HL-60 (cell line): ENCODE measurements around the gene NELFE.

Experiments
- POLR2AphosphoS5 ChIP-seq: IDR thresholded peaks from 2 replicates; pipeline ENCODE4 v1.6.1; 2012; ENCODE audit warnings: low read depth
- REST ChIP-seq: IDR thresholded peaks from 2 replicates; pipeline ENCODE4 v1.6.1; 2012; ENCODE audit warnings: low read depth; ENCODE audit not compliant: insufficient replicate concordance
- TF ChIP-seq, protein P1 (sequence below): IDR thresholded peaks from one replicate; pipeline ENCODE4 v1.5.1; 2011; ENCODE audit warnings: low read length, control low read depth, inconsistent platforms; ENCODE audit not compliant: insufficient read depth

- TF ChIP-seq, protein P1, sequence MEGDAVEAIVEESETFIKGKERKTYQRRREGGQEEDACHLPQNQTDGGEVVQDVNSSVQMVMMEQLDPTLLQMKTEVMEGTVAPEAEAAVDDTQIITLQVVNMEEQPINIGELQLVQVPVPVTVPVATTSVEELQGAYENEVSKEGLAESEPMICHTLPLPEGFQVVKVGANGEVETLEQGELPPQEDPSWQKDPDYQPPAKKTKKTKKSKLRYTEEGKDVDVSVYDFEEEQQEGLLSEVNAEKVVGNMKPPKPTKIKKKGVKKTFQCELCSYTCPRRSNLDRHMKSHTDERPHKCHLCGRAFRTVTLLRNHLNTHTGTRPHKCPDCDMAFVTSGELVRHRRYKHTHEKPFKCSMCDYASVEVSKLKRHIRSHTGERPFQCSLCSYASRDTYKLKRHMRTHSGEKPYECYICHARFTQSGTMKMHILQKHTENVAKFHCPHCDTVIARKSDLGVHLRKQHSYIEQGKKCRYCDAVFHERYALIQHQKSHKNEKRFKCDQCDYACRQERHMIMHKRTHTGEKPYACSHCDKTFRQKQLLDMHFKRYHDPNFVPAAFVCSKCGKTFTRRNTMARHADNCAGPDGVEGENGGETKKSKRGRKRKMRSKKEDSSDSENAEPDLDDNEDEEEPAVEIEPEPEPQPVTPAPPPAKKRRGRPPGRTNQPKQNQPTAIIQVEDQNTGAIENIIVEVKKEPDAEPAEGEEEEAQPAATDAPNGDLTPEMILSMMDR: no peak
- TF ChIP-seq POLR2AphosphoS5 (peak; percentile 69), REST (peak; percentile 21)
Measured at GRCh38 chr6:31958741-31959739, at the start of gene NELFE, which contains the start of gene SKIC2.
